HepG2 (cell line): ENCODE measurements around the gene ZNF563. TPM values are rescaled to one million over a fixed set of nuclear protein-coding genes. Genes with fewer than 3 reads are reported as not detected.

Experiments used
- ERF ChIP-seq: IDR thresholded peaks from 2 replicates; pipeline ENCODE4 v1.6.1; 2018; ENCODE audit warnings: missing biosample characterization, missing genetic modification reagents
- HIVEP1 ChIP-seq: sonication (generic); formaldehyde crosslinking; IDR thresholded peaks from 2 replicates; pipeline ENCODE4 v1.4.0; 2020; ENCODE audit warnings: mild to moderate bottlenecking, missing genetic modification reagents
- MIER3 ChIP-seq: IDR thresholded peaks from 2 replicates; pipeline ENCODE4 v1.6.1; 2016; ENCODE audit warnings: missing compliant biosample characterization, borderline replicate concordance
- PHF5A ChIP-seq: IDR thresholded peaks from one replicate; pipeline ENCODE4 v1.6.1; 2018; ENCODE audit warnings: low read depth, missing genetic modification reagents; ENCODE audit not compliant: unreplicated experiment
- SETDB1 ChIP-seq: sonication (generic); formaldehyde crosslinking; IDR thresholded peaks from 2 replicates; pipeline ENCODE4 v1.5.1; 2020; ENCODE audit warnings: missing genetic modification reagents, mild to moderate bottlenecking, borderline replicate concordance
- SMYD3 ChIP-seq: sonication (generic); formaldehyde crosslinking; IDR thresholded peaks from 2 replicates; pipeline ENCODE4 v1.8.1; 2023; ENCODE audit warnings: mild to moderate bottlenecking, missing genetic modification reagents
- SP2 ChIP-seq: sonication (generic); formaldehyde crosslinking; IDR thresholded peaks from 2 replicates; pipeline ENCODE4 v1.5.1; 2020; ENCODE audit warnings: mild to moderate bottlenecking, missing genetic modification reagents
- TEAD2 ChIP-seq: sonication (generic); formaldehyde crosslinking; IDR thresholded peaks from 2 replicates; pipeline ENCODE4 v1.9.0; 2021; ENCODE audit warnings: missing genetic modification reagents
- THYN1 ChIP-seq: sonication (generic); formaldehyde crosslinking; IDR thresholded peaks from 2 replicates; pipeline ENCODE4 v1.8.1; 2023; ENCODE audit warnings: low read depth, mild to moderate bottlenecking, moderate library complexity, missing genetic modification reagents, borderline replicate concordance
- WIZ ChIP-seq: sonication (generic); formaldehyde crosslinking; IDR thresholded peaks from 2 replicates; pipeline ENCODE4 v1.5.1; 2020; ENCODE audit warnings: mild to moderate bottlenecking, missing genetic modification reagents
- ZFP36L2 ChIP-seq: sonication (generic); formaldehyde crosslinking; IDR thresholded peaks from 2 replicates; pipeline ENCODE4 v1.4.0; 2020; ENCODE audit warnings: missing genetic modification reagents
- ZFP41 ChIP-seq: sonication (generic); formaldehyde crosslinking; IDR thresholded peaks from 2 replicates; pipeline ENCODE4 v1.4.0; 2020; ENCODE audit warnings: mild to moderate bottlenecking, missing genetic modification reagents, borderline replicate concordance
- ZNF10 ChIP-seq: sonication (generic); formaldehyde crosslinking; IDR thresholded peaks from 2 replicates; pipeline ENCODE4 v1.4.0; 2020; ENCODE audit warnings: mild to moderate bottlenecking, low read depth, missing genetic modification reagents, borderline replicate concordance
- ZNF180 ChIP-seq: sonication (generic); formaldehyde crosslinking; IDR thresholded peaks from 2 replicates; pipeline ENCODE4 v1.4.0; 2020; ENCODE audit warnings: low read depth, missing genetic modification reagents, borderline replicate concordance
- ZNF557 ChIP-seq: sonication (generic); formaldehyde crosslinking; IDR thresholded peaks from 2 replicates; pipeline ENCODE4 v1.4.0; 2020; ENCODE audit warnings: missing genetic modification reagents
- ZNF781 ChIP-seq: sonication (generic); formaldehyde crosslinking; IDR thresholded peaks from 2 replicates; pipeline ENCODE4 v1.5.1; 2020; ENCODE audit warnings: borderline replicate concordance, mild to moderate bottlenecking, missing genetic modification reagents; ENCODE audit errors: not compliant biosample characterization
- ZNF83 ChIP-seq: sonication (generic); formaldehyde crosslinking; IDR thresholded peaks from 2 replicates; pipeline ENCODE4 v1.4.0; 2020; ENCODE audit warnings: missing genetic modification reagents, mild to moderate bottlenecking, borderline replicate concordance
- polyA plus RNA-seq, 8 experiments: library from polyadenylated mRNA; depleted of rRNA in 3 of 8; stranded (reverse) in 7 of 8; unstranded in 1 of 8; fragments of >200 nt; fragmentation: Illumina TruSeq in 4 of 8; extraction: Trizol in 4 of 8; gene quantifications; 2 replicates each; pipeline versions ENCODE4 v1.2.1 to v1.2.3, GENCODE V29; 2011 to 2016; ENCODE audit warnings: low read depth in 4 of 8, missing spikeins in 1 of 8, mixed read lengths in 1 of 8; ENCODE audit not compliant: insufficient read depth in 1 of 8
- total RNA-seq, 5 experiments: library from RNA; depleted of rRNA; stranded (reverse); fragments of >200 nt; fragmentation: Illumina TruSeq; extraction: Trizol; gene quantifications; 2 replicates each; pipeline ENCODE4 v1.2.3, GENCODE V29; 2016; ENCODE audit warnings: low read depth in 1 of 5
- TF ChIP-seq, protein P1 (sequence below): sonication (generic); formaldehyde crosslinking; IDR thresholded peaks from 2 replicates; pipeline ENCODE4 v1.5.0; 2020; ENCODE audit warnings: missing genetic modification reagents, mild to moderate bottlenecking, borderline replicate concordance
- TF ChIP-seq, protein P2 (sequence below): sonication (generic); formaldehyde crosslinking; IDR thresholded peaks from 2 replicates; pipeline ENCODE4 v1.4.0; 2020; ENCODE audit warnings: missing genetic modification reagents
- TF ChIP-seq, protein P3 (sequence below): sonication (generic); formaldehyde crosslinking; conservative IDR thresholded peaks from 2 replicates; pipeline ENCODE4 v1.8.1; 2023; ENCODE audit warnings: missing genetic modification reagents
- TF ChIP-seq, protein P4 (sequence below): sonication (generic); formaldehyde crosslinking; IDR thresholded peaks from 2 replicates; pipeline ENCODE4 v1.8.0; 2022; ENCODE audit warnings: mild to moderate bottlenecking, missing genetic modification reagents, moderate library complexity
- TF ChIP-seq, protein P5 (sequence below): sonication (generic); formaldehyde crosslinking; IDR thresholded peaks from 2 replicates; pipeline ENCODE4 v1.5.0; 2020; ENCODE audit warnings: mild to moderate bottlenecking, missing genetic modification reagents

ZNF563 gene
- total and polyA plus RNA-seq, 2 of the 13 experiments (the other 11 are each of a cell fraction or from before 2014, with no cell fraction given), result 7.5 to 19.5 TPM

DNA sequence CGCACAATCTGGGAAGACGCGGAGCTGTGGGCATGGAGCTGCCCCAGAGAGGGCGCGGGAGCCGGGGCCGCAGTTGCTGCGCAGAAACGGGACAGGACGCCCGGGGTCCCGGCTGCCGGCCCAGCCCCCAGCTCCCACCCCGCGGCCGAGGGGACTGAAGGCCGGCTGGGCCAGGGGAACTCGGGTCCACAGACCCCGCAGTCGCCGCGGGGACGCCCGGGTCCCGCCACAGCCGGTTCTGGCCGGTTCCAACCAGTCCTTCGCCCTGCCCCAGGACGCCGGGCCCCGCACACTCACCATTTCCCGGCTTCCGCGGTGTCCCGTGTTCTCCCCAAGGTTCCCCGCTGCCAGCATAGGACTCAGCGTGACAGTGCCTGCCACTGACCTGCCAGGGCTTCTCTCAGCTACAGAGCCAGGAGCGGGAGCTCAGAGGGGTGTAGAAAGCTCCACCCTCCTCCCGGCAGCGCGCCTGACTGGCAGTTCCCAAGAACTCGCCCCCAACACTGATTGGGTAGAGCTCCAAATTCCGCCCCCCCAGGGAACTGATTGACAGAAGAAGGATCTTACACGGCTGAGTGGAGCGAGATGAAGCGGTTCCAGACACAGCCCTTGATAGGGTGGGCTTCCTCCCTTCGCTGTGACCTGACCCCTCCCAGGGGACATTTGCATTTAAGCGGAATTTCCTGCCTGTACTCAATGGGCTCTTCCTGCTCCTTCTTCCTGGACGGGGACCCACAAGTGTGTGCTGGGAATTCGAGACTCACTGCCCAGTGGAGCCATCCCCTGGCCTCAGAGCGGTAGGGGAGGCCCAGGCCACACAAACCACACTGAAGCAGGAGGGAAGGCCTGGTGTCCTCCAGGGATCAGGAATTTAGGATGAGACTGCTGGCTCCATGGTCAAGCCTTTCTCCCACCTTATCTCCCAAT lies 32.1 kb upstream of the ZNF563 start, which contains the start of gene ZNF442 (continued):
- TF ChIP-seq WIZ (CRISPR knock-in tag), result no peak
- TF ChIP-seq, protein P1, sequence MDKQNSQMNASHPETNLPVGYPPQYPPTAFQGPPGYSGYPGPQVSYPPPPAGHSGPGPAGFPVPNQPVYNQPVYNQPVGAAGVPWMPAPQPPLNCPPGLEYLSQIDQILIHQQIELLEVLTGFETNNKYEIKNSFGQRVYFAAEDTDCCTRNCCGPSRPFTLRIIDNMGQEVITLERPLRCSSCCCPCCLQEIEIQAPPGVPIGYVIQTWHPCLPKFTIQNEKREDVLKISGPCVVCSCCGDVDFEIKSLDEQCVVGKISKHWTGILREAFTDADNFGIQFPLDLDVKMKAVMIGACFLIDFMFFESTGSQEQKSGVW (CRISPR knock-in tag), result no peak
- TF ChIP-seq ZNF781 (CRISPR knock-in tag), result no peak
- TF ChIP-seq, protein P2, sequence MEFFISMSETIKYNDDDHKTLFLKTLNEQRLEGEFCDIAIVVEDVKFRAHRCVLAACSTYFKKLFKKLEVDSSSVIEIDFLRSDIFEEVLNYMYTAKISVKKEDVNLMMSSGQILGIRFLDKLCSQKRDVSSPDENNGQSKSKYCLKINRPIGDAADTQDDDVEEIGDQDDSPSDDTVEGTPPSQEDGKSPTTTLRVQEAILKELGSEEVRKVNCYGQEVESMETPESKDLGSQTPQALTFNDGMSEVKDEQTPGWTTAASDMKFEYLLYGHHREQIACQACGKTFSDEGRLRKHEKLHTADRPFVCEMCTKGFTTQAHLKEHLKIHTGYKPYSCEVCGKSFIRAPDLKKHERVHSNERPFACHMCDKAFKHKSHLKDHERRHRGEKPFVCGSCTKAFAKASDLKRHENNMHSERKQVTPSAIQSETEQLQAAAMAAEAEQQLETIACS, result no peak
- TF ChIP-seq TEAD2, result no peak
- TF ChIP-seq PHF5A (CRISPR knock-in tag), result no peak
- no peak for TF ChIP-seq SETDB1 (CRISPR knock-in tag)
- no peak; the same call in 1 of the 2 replicates for TF ChIP-seq HIVEP1 (CRISPR knock-in tag)
- TF ChIP-seq ZNF83 (CRISPR knock-in tag), result no peak
- TF ChIP-seq, protein P3, sequence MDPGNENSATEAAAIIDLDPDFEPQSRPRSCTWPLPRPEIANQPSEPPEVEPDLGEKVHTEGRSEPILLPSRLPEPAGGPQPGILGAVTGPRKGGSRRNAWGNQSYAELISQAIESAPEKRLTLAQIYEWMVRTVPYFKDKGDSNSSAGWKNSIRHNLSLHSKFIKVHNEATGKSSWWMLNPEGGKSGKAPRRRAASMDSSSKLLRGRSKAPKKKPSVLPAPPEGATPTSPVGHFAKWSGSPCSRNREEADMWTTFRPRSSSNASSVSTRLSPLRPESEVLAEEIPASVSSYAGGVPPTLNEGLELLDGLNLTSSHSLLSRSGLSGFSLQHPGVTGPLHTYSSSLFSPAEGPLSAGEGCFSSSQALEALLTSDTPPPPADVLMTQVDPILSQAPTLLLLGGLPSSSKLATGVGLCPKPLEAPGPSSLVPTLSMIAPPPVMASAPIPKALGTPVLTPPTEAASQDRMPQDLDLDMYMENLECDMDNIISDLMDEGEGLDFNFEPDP (CRISPR knock-in tag), result no peak
- no peak for TF ChIP-seq ZFP41 (CRISPR knock-in tag)
- TF ChIP-seq MIER3 (CRISPR knock-in tag), result peak; percentile 50; the same call in 1 of the 2 replicates
- TF ChIP-seq, protein P4, sequence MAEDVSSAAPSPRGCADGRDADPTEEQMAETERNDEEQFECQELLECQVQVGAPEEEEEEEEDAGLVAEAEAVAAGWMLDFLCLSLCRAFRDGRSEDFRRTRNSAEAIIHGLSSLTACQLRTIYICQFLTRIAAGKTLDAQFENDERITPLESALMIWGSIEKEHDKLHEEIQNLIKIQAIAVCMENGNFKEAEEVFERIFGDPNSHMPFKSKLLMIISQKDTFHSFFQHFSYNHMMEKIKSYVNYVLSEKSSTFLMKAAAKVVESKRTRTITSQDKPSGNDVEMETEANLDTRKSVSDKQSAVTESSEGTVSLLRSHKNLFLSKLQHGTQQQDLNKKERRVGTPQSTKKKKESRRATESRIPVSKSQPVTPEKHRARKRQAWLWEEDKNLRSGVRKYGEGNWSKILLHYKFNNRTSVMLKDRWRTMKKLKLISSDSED (CRISPR knock-in tag), result no peak
- TF ChIP-seq ZFP36L2 (CRISPR knock-in tag), result no peak
- TF ChIP-seq ZNF557 (CRISPR knock-in tag), result 0 out of 2 replicates have a peak, but pooled peaks have one; percentile 32
- peak; percentile 76 for TF ChIP-seq SP2 (CRISPR knock-in tag)
- TF ChIP-seq, protein P5, sequence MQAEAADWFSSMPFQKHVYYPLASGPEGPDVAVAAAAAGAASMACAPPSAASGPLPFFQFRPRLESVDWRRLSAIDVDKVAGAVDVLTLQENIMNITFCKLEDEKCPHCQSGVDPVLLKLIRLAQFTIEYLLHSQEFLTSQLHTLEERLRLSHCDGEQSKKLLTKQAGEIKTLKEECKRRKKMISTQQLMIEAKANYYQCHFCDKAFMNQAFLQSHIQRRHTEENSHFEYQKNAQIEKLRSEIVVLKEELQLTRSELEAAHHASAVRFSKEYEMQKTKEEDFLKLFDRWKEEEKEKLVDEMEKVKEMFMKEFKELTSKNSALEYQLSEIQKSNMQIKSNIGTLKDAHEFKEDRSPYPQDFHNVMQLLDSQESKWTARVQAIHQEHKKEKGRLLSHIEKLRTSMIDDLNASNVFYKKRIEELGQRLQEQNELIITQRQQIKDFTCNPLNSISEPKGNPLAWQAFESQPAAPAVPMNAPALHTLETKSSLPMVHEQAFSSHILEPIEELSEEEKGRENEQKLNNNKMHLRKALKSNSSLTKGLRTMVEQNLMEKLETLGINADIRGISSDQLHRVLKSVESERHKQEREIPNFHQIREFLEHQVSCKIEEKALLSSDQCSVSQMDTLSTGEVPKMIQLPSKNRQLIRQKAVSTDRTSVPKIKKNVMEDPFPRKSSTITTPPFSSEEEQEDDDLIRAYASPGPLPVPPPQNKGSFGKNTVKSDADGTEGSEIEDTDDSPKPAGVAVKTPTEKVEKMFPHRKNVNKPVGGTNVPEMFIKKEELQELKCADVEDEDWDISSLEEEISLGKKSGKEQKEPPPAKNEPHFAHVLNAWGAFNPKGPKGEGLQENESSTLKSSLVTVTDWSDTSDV (CRISPR knock-in tag), result no peak
- TF ChIP-seq ZNF10 (CRISPR knock-in tag), result no peak
- no peak for TF ChIP-seq THYN1 (CRISPR knock-in tag)
- TF ChIP-seq SMYD3 (CRISPR knock-in tag), result no peak
- TF ChIP-seq ERF (CRISPR knock-in tag), result peak; percentile 72; the same call in 1 of the 2 replicates
- TF ChIP-seq ZNF180 (CRISPR knock-in tag), result no peak
